ENCODE measurements around the gene ADGRG2.

The ADGRG2 gene

GRCh38 chrX:19121898-19122640, at the start of gene ADGRG2:
Gene ADGRG2 (minus strand): TSS chrX:19122468. CDS start chrX:19068834, 53,634 bp downstream.
- no peak for DNase-seq

DNA sequence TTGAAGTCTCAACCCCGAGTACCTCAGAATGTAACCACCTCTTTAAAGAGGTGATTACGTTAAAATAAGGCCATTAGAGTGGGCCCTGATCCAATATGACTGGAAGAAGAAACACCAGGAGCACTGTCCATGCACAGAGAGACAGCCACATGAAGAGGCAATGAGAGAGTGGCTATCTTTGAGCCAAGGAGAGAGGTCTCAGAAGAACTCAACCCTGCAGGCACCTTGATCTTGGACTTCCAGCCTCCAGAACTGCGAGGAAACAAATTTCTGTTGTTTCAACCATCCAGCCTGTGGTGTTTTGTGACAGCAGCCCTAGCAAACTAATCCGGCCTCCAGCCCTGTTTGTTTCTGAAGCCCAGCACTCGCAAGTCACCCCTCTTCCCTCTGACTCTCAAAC, 46.3 kb upstream of the ADGRG2 start:
- no peak for DNase-seq

- DNase-seq, result no peak
Measured at GRCh38 chrX:19162851-19163250, 40.6 kb upstream of the ADGRG2 start.

DNA sequence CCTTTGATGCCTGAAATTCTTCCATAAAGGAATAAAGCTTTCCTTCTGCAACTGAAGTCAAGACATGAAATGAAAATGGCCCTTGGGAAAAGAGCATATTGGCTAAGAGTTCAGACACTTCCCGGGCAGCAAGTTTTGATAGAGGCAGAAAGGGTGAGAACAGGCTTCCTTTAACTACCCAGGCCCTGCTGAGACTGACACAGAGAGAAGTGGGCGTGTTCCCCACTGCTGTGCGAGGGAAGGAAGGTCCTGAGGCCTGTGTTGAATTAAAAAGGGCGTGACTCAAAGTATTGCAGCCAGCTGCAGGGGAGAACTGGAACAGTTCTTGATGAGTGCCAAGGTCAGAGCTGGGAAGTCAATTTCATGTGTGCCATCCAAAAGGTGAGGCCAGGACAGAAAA, 33.9 kb upstream of the ADGRG2 start:
- no peak for DNase-seq

DNA sequence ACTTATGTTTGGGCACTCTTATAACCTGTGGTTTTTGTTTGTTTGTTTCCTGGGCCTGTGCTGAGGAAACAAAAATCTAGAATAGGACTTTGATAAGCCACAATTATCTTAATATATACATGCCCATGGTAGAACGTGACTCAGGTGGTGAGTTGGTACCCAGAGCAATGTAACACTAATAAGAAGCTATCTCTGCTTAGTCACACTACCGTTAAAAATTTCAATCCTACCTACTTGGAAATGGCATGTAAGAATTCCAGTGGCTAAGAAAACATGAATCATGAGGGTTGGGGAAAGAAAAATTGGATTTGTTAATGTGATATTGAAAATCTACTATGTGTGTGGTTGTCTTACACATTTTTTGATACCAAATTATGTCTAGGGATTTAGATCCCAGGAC, 30.5 kb upstream of the ADGRG2 start:
- DNase-seq, result no peak

DNA sequence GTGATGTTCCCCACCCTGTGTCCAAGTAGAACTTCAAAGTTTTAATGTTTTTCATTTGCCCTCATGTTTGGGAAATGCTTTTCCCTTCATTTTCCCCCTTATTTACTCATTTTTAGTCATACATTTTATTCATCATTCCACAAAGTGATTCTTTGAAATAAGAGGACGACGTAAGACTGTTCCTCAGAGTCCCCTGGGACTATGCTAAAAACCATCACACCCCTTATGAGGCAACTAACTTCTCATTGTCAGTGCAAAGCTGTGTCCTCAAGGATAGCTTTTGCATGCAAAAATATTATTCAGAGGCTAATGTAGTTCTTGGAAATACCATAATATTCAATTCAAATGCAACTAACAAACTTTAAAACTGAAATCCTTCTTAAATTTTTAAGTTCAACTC, 14.8 kb upstream of the ADGRG2 start:
- no peak for DNase-seq

GRCh38 chrX:19133784-19134183, 11.5 kb upstream of the ADGRG2 start:
- DNase-seq, result no peak

- DNase-seq, result no peak
Measured at GRCh38 chrX:19133231-19133630, 11.0 kb upstream of the ADGRG2 start.

- DNase-seq, result no peak
Measured at GRCh38 chrX:19130628-19131027, 8.4 kb upstream of the ADGRG2 start.

- no peak for DNase-seq
Measured at GRCh38 chrX:19129694-19130093, 7.4 kb upstream of the ADGRG2 start.

DNA sequence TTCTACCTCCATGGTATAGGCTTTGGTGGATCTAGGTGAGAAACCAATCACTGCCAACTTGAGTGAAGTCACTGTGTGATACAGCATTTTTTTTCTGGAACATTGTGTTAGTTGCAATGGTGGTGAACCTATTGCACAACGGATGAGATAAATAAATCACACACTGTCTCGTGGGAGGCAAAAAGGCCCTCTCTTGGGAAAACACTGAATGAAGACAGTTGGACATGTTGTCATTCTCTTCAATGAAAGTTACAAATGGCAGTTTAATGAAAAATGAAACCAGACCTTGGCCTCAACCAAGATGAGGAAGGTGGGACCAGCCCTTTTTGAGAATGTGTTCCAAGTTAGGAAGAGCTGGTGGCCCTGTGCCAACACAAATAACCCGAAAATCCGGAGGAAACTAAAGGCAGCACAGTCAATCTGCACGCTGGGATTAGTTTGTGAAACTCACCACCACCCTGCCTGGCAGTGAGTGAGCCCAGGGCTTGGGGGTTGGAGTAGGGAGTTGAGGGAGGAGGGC, 5.4 kb upstream of the ADGRG2 start:
- no peak for DNase-seq

GRCh38 chrX:19122641-19123009, 357 bp upstream of the ADGRG2 start:
- DNase-seq, result no peak

DNA sequence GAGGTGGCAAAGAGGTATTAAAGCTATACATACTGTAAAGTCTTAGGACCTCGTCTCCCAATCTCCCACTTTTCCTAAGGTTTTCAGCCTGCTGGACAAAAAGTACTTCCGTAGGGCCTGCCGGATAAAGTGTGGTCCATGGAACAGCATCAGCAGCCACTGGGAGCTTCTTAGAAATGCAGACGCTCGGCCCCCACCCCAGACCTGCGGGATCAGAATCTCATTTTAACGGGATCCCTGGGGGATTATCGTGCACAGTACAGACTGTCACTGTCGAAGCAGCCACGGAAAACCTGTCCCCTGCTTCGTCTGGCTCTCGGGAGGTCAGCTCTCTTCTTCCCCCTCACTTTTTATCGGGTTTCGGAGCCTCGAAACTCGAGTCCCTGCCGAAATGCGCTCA, 802 bp downstream of the ADGRG2 start:
- DNase-seq, result no peak

- DNase-seq, result no peak
Measured at GRCh38 chrX:19110642-19111041, 11.6 kb downstream of the ADGRG2 start.

- DNase-seq, result no peak
Measured at GRCh38 chrX:19107035-19107434, 15.2 kb downstream of the ADGRG2 start.

DNA sequence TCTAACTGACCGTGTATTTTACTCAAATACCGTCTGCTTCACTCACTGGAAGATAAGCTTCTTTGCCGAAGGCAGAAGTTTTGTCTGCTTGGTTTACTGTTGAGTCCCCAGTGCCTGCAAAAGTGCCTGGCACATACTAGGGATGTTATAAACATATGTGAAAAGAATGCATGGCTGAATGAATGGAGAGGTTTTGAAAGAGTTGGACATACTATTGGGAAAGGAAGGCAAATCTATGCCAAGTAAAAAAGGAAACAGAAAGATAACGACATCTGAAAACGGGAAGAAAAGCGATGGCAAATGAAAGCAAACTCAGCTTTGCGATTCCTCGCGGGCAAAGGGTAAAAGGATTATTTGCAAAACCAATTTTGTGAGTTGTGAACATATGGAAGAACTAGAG, 21.7 kb downstream of the ADGRG2 start:
- no peak for DNase-seq

- DNase-seq, result no peak
Measured at GRCh38 chrX:19097553-19098283, 24.6 kb downstream of the ADGRG2 start.

DNA sequence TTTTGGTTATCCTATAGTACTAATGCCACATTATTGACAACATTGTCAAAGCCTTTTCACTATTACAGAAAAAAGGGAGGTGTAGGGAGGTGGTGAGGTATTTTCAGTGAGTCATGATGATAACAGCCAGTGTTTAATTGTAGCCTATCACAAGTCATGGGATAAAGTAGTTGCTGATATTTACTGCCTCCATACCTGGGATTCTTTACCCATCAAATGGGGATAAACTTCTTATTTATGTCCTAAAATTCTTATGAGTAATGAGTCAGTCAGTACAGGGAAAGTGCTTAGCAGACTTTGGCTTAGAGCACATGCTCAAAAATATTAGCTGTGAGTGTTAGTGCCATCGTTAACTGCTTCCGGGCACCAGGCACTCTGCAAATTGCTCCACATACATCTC, 25.7 kb downstream of the ADGRG2 start:
- no peak for DNase-seq

DNA sequence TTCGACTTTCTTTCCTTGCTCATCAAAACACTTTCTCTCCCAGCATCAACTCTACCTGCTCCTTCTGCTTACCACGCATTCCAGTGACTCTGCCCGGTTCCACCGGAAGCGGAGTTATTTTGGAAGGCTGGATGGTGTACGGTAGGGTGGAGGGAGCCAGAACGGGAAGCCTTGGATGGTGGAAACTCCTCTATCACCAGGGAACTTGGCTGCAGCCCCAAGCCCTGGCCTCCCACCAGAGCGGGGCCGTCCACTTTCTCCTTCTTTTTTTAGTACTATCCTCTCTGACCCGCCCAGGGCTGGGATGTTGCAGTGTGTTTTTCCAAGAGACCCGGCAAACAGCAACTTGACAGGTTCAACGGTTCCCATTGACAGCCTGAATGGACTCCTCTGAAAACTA, 27.6 kb downstream of the ADGRG2 start:
- DNase-seq, result no peak

DNA sequence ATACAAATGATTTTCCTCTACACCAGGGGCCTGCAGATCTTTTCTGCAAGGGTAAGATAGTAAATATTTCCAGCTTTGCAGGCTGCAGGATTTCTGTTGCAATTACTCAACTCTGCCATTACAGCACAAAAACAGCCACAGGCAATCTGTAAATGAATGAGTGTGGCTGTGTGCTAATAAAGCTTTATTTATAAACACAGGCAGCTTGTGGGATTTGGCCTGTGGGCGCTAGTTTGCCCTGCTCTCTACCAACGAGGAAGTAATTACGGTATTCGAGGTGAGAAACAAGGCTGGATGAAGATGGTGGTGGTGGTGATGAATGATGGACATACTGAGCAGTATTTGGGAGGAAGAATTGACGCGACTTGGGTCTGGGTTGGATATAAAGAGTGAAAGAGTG, 30.7 kb downstream of the ADGRG2 start:
- DNase-seq, result no peak

DNA sequence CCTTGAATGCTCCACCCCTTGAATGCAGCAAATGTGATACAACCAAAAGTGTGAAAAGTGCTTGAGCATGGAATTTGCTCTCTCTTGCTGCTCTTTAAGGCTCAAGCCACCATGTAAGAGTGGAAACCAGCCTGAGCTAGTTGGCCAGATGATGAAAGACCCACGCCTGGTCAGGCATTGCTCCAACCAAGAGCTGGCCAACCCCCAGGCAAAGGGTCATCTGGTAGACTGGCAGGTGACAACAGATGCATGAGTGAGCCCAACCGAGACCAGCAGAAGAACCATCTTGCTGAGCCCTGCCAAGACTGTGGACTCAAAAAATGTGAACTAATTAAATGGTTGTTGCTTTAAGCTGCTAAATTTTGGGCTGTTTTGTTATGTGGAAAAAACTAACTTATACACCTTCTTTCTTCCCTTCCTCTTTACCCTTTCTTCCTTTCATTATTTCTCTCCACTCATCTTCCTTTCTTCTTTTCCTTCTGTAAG, 32.7 kb downstream of the ADGRG2 start:
- DNase-seq, result no peak

- no peak for DNase-seq
Measured at GRCh38 chrX:19086102-19086772, 36.0 kb downstream of the ADGRG2 start.

DNA sequence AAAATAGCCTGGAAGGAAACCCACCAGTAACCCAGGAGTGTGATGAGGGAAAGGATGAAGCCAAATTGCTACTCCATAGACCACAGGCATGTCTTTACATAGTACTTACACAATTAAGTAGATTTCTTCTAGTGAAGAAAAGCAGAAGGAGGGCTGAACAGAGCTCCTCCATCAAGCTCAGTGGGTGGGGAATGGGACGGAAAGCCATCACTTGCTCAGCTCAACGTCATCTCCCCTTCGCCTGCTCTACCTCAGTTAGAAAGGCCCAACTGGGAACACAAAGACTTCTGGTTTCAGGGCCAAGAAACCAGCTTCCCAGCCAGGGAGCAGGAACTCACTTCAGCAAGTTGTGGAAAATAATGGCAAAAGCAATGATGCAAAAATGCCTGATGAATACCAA, 36.6 kb downstream of the ADGRG2 start:
- no peak for DNase-seq

- no peak for DNase-seq
Measured at GRCh38 chrX:19075754-19076153, 46.5 kb downstream of the ADGRG2 start.
